ENCODE measurements around the gene SORCS2. TPM values are rescaled to one million over a fixed set of nuclear protein-coding genes. Genes with fewer than 3 reads are reported as not detected.

Gene SORCS2
- total RNA-seq, 1 donor from 2014 or later = 5.2 TPM

DNA sequence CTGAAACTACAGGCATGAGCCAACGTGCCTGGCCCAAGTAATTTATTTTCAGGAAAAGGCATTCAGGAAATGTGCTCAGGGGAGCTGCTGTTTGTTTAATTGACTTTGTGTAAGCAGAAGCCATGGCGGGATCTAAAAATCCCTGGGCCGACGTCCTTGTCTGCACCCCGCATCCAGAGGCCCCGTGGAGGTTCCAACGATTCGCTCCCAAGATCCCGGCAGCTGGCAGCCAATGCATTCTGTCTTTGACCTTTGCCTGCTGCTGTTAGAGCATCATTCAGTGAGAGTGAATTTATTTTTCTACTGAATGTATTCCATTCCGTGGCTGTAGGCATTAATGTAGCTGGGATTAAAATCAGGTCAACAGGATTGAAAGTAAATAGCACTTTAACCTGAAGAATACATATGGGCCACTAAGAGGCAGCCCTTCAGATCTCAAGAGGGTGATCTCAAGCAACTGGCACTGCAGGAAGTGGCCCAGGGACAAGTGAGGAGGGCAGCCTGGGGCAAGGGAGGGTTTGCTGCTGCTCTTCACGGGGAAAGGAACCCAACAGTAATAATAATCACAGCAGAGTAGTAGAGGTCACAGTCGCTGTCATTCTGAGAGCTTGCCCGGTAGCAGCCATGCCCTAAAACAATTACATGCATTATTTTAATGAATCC, 167.2 kb downstream of the SORCS2 start:
- H3F3A ChIP-seq (ENCODE audit: low read depth) = peaks cover 7% of the 10 kb centered on the region
- H2AFZ ChIP-seq (replicated peaks) = no peak overlapping the region
- H3K27me3 Mint-ChIP-seq (ENCODE audit: insufficient read depth, low read depth) = peaks cover 11% of the 10 kb centered on the region
- H3K4me3 ChIP-seq = no peak overlapping the region
- no peaks in the 10 kb centered on the region for H3K27me3 ChIP-seq
- DNase-seq (ENCODE audit: low spot score) = no peak
- no peaks in the 10 kb centered on the region for H3K79me2 ChIP-seq (ENCODE audit: low read depth)
- H3K4me1 Mint-ChIP-seq = peaks cover 26% of the 10 kb centered on the region
- peaks cover 6% of the 10 kb centered on the region for H4K20me1 ChIP-seq (ENCODE audit: low read depth)
- no peaks in the 10 kb centered on the region for H3K36me3 ChIP-seq
- H3K9ac ChIP-seq = no peak overlapping the region
- H3K4me3 Mint-ChIP-seq = no peak overlapping the region
- H3K9me3 Mint-ChIP-seq = no peaks in the 10 kb centered on the region
- H3K36me3 Mint-ChIP-seq = no peaks in the 10 kb centered on the region
- no peak overlapping the region for H3K4me2 ChIP-seq
- no peaks in the 10 kb centered on the region for H3K9me3 ChIP-seq (ENCODE audit: low read depth)
- TF ChIP-seq, protein P1, sequence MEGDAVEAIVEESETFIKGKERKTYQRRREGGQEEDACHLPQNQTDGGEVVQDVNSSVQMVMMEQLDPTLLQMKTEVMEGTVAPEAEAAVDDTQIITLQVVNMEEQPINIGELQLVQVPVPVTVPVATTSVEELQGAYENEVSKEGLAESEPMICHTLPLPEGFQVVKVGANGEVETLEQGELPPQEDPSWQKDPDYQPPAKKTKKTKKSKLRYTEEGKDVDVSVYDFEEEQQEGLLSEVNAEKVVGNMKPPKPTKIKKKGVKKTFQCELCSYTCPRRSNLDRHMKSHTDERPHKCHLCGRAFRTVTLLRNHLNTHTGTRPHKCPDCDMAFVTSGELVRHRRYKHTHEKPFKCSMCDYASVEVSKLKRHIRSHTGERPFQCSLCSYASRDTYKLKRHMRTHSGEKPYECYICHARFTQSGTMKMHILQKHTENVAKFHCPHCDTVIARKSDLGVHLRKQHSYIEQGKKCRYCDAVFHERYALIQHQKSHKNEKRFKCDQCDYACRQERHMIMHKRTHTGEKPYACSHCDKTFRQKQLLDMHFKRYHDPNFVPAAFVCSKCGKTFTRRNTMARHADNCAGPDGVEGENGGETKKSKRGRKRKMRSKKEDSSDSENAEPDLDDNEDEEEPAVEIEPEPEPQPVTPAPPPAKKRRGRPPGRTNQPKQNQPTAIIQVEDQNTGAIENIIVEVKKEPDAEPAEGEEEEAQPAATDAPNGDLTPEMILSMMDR (IDR thresholded peaks at IDR 0.05) = no peak
- no peak overlapping the region for H3K27ac ChIP-seq
- peaks cover 26% of the 10 kb centered on the region for H3K4me1 ChIP-seq
- no peak overlapping the region for H3K27ac Mint-ChIP-seq

DNA sequence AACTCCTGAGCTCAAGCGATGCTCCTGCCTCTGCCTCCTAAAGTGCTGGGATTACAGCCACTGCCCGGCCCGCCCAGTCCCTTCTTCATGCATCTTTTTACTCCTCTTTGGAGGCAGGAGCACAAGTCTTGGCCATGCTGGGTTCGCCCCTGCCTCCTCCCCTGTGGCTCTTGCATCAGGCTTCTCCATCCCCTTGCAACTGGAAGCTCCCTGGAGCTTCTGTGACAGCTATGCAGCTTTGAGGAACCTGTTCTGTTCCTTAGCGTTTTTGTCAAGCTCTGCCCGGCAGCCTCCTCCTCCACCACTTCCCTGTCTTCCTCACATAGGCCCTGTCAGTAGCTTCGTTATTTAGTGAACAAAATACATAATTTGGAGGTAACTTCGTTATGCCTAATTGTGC, 168.5 kb downstream of the SORCS2 start:
- peaks cover 26% of the 10 kb centered on the region for H3K4me1 ChIP-seq

DNA sequence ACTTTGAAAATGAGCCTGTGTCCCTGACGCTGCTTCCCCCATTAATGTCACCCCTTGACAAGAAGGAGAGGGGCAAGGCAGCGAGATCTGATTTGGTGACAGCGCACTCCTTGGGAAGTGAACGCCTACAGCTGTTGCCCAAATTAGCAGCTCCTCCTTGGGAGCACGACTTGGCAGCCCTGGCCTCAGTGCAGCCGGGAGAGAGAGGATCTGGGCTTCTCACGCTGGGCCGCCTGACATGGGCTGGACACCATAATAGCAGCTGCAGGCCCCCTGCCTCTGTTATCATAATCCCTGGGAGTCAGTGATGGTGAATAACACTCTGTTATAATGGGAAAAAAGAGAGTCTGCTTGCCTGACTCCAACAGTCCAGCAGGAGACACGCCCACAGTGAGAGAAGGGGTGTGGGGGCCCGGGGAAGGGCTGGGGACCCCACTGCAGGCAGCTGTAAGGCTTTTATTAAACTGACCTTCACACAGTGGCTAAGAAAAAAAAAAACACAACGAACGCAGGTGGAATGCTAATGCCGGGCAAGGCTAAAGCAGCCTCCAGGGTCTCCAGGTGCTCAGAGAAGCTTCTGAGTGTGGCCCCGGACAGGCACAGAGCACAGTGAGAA, 169.1 kb downstream of the SORCS2 start:
- no peaks in the 10 kb centered on the region for H3K9me3 ChIP-seq (ENCODE audit: low read depth)
- H3K36me3 ChIP-seq = no peaks in the 10 kb centered on the region
- no peak overlapping the region for H3K27ac ChIP-seq
- Mint-ChIP-seq H3K27me3 (ENCODE audit: insufficient read depth, low read depth) (peaks cover 5% of the 10 kb centered on the region), H3K9me3 (no peaks in the 10 kb centered on the region), H3K27ac (peak overlapping the region; percentile 46), H3K4me1 (peaks cover 35% of the 10 kb centered on the region), H3K4me3 (no peak overlapping the region), H3K36me3 (no peaks in the 10 kb centered on the region)
- no peaks in the 10 kb centered on the region for H3K27me3 ChIP-seq
- no peak overlapping the region for H3K4me3 ChIP-seq
- peak overlapping the region; percentile 24 for H3K4me2 ChIP-seq
- peaks cover 31% of the 10 kb centered on the region for H3K4me1 ChIP-seq
- H4K20me1 ChIP-seq (ENCODE audit: low read depth) = peaks cover 6% of the 10 kb centered on the region
- H2AFZ ChIP-seq (replicated peaks) = no peak overlapping the region
- peak; percentile 48 for DNase-seq (ENCODE audit: low spot score)
- peaks cover 7% of the 10 kb centered on the region for H3F3A ChIP-seq (ENCODE audit: low read depth)
- H3K79me2 ChIP-seq (ENCODE audit: low read depth) = no peaks in the 10 kb centered on the region
- no peak overlapping the region for H3K9ac ChIP-seq
- no peak for TF ChIP-seq EZH2 (IDR thresholded peaks at IDR 0.05)
- TF ChIP-seq, protein P1 (IDR thresholded peaks at IDR 0.05) = no peak
- no peak for TF ChIP-seq EZH2phosphoT487 (IDR thresholded peaks at IDR 0.05)

More for the DNA sequence above, 168.5 kb downstream of the SORCS2 start:
- Mint-ChIP-seq H3K27ac (peak overlapping the region; percentile 46), H3K4me1 (peaks cover 32% of the 10 kb centered on the region), H3K4me3 (no peak overlapping the region), H3K36me3 (no peaks in the 10 kb centered on the region), H3K27me3 (ENCODE audit: insufficient read depth, low read depth) (peaks cover 6% of the 10 kb centered on the region), H3K9me3 (no peaks in the 10 kb centered on the region)
- H3K4me2 ChIP-seq = peak overlapping the region; percentile 24
- H3K4me3 ChIP-seq = no peak overlapping the region
- no peaks in the 10 kb centered on the region for H3K9me3 ChIP-seq (ENCODE audit: low read depth)
- no peaks in the 10 kb centered on the region for H3K79me2 ChIP-seq (ENCODE audit: low read depth)
- no peaks in the 10 kb centered on the region for H3K36me3 ChIP-seq
- no peak for DNase-seq (ENCODE audit: low spot score)
- H3K27me3 ChIP-seq = no peaks in the 10 kb centered on the region
- TF ChIP-seq EZH2 (IDR thresholded peaks at IDR 0.05) = no peak
- TF ChIP-seq EZH2phosphoT487 (IDR thresholded peaks at IDR 0.05) = no peak
- TF ChIP-seq, protein P1 (IDR thresholded peaks at IDR 0.05) = no peak
- no peak overlapping the region for H3K27ac ChIP-seq
- H2AFZ ChIP-seq (replicated peaks) = no peak overlapping the region
- H3F3A ChIP-seq (ENCODE audit: low read depth) = peaks cover 7% of the 10 kb centered on the region
- H3K9ac ChIP-seq = no peak overlapping the region
- H4K20me1 ChIP-seq (ENCODE audit: low read depth) = peaks cover 6% of the 10 kb centered on the region

Measured in neural progenitor cell (in vitro differentiated cells).